Ishikawa (cell line): ENCODE measurements around the gene CRB3.

Experiments
- CEBPB ChIP-seq: IDR thresholded peaks from 2 replicates; pipeline ENCODE4 v1.6.1; 2012
- CREB1 ChIP-seq: IDR thresholded peaks from 2 replicates; pipeline ENCODE4 v1.6.1; 2012; ENCODE audit warnings: low read depth
- EGR1 ChIP-seq: IDR thresholded peaks from 2 replicates; pipeline ENCODE4 v1.6.1; 2012
- EP300 ChIP-seq: IDR thresholded peaks from 2 replicates; pipeline ENCODE4 v1.6.1; 2012; ENCODE audit warnings: borderline replicate concordance
- FOXM1 ChIP-seq: IDR thresholded peaks from 2 replicates; pipeline ENCODE4 v1.6.1; 2012; ENCODE audit warnings: low read depth, borderline replicate concordance
- MAX ChIP-seq: IDR thresholded peaks from 2 replicates; pipeline ENCODE4 v1.6.1; 2012
- NFIC ChIP-seq: IDR thresholded peaks from 2 replicates; pipeline ENCODE4 v1.6.1; 2012
- RAD21 ChIP-seq: IDR thresholded peaks from 2 replicates; pipeline ENCODE4 v1.6.1; 2012; ENCODE audit warnings: low read depth
- REST ChIP-seq: IDR thresholded peaks from 2 replicates; pipeline ENCODE4 v1.6.1; 2012; ENCODE audit warnings: low read depth, mild to moderate bottlenecking
- TAF1 ChIP-seq: IDR thresholded peaks from 2 replicates; pipeline ENCODE4 v1.6.1; 2012; ENCODE audit warnings: low read depth, mild to moderate bottlenecking
- USF1 ChIP-seq: IDR thresholded peaks from 2 replicates; pipeline ENCODE4 v1.6.1; 2012
- YY1 ChIP-seq: IDR thresholded peaks from 2 replicates; pipeline ENCODE4 v1.6.1; 2012; ENCODE audit warnings: low read depth
- ZBTB7A ChIP-seq: IDR thresholded peaks from 2 replicates; pipeline ENCODE4 v1.6.1; 2012; ENCODE audit warnings: low read depth

GRCh38 chr19:6439743-6440142 is 24.3 kb upstream of the CRB3 start:
- no peak for TF ChIP-seq TAF1
- no peak for TF ChIP-seq CEBPB
- no peak for TF ChIP-seq EP300
- no peak for TF ChIP-seq NFIC
- no peak for TF ChIP-seq CREB1
- no peak for TF ChIP-seq MAX
- TF ChIP-seq REST: no peak
- no peak for TF ChIP-seq RAD21
- no peak for TF ChIP-seq YY1
- TF ChIP-seq EGR1: no peak
- TF ChIP-seq USF1: no peak
- TF ChIP-seq ZBTB7A: no peak
- TF ChIP-seq FOXM1: no peak
